Measurements from ENCODE around the gene ABHD12B. TPM values are rescaled to one million over a fixed set of nuclear protein-coding genes. Genes with fewer than 3 reads are reported as not detected.
"Not testable (repeated sequence)": the region's sequence is repeated elsewhere in the genome, so short reads cannot be mapped to it uniquely, and the experiment has no call there.

The ABHD12B gene
- total RNA-seq, 1 donor from 2014 or later = not detected

- no peak for DNase-seq (ENCODE audit: low read depth, low spot score)
These were observed 15.6 kb downstream of the ABHD12B start for GRCh38 chr14:50887476-50887875.

- DNase-seq (ENCODE audit: low read depth, low spot score) = no peak
These were observed 20.4 kb downstream of the ABHD12B start for GRCh38 chr14:50892255-50892654.

- DNase-seq (ENCODE audit: low read depth, low spot score) = not testable (repeated sequence)
These were observed 24.6 kb downstream of the ABHD12B start for GRCh38 chr14:50896421-50896820.

GRCh38 chr14:50897005-50897404, 25.2 kb downstream of the ABHD12B start:
- not testable (repeated sequence) for DNase-seq (ENCODE audit: low read depth, low spot score)

GRCh38 chr14:50897658-50898175, 25.9 kb downstream of the ABHD12B start:
- DNase-seq (ENCODE audit: low read depth, low spot score) = no peak

GRCh38 chr14:50901361-50901760, 29.5 kb downstream of the ABHD12B start:
- DNase-seq (ENCODE audit: low read depth, low spot score) = no peak

GRCh38 chr14:50904719-50905118, 32.9 kb downstream of the ABHD12B start:
- DNase-seq (ENCODE audit: low read depth, low spot score) = no peak

GRCh38 chr14:50906326-50907065, 34.6 kb downstream of the ABHD12B start:
- DNase-seq (ENCODE audit: low read depth, low spot score) = no peak

GRCh38 chr14:50910495-50911420, 38.9 kb downstream of the ABHD12B start:
- no peak for DNase-seq (ENCODE audit: low read depth, low spot score)

GRCh38 chr14:50917449-50917848, 45.6 kb downstream of the ABHD12B start:
- DNase-seq (ENCODE audit: low read depth, low spot score) = no peak

- not testable (repeated sequence) for DNase-seq (ENCODE audit: low read depth, low spot score)
These were observed 47.7 kb downstream of the ABHD12B start for GRCh38 chr14:50919524-50919923.

- DNase-seq (ENCODE audit: low read depth, low spot score) = no peak
These were observed 48.8 kb downstream of the ABHD12B start for GRCh38 chr14:50920482-50921230.

GRCh38 chr14:50922803-50923202, 51.0 kb downstream of the ABHD12B start:
- DNase-seq (ENCODE audit: low read depth, low spot score) = no peak

GRCh38 chr14:50924236-50924635, 52.4 kb downstream of the ABHD12B start:
- DNase-seq (ENCODE audit: low read depth, low spot score) = no peak

- no peak for DNase-seq (ENCODE audit: low read depth, low spot score)
These were observed 53.0 kb downstream of the ABHD12B start for GRCh38 chr14:50924843-50925242.

- no peak for DNase-seq (ENCODE audit: low read depth, low spot score)
These were observed 55.1 kb downstream of the ABHD12B start for GRCh38 chr14:50926851-50927386.

- no peak for DNase-seq (ENCODE audit: low read depth, low spot score)
These were observed 56.3 kb downstream of the ABHD12B start for GRCh38 chr14:50928002-50928635.

GRCh38 chr14:50929506-50929905, 57.7 kb downstream of the ABHD12B start:
- DNase-seq (ENCODE audit: low read depth, low spot score) = no peak

GRCh38 chr14:50931559-50931958, 59.7 kb downstream of the ABHD12B start:
- DNase-seq (ENCODE audit: low read depth, low spot score) = no peak

- DNase-seq (ENCODE audit: low read depth, low spot score) = no peak
These were observed 60.3 kb downstream of the ABHD12B start for GRCh38 chr14:50932156-50932555.
